Fibroblast of gingiva (primary cell): ENCODE results near the gene ZNF236.
"Not testable (repeated sequence)": the region's sequence is repeated elsewhere in the genome, so short reads cannot be mapped to it uniquely, and the experiment has no call there.

Experiments
- DNase-seq: peaks from one replicate; pipeline ENCODE4 v3.0.0-alpha.2; 2011; ENCODE audit warnings: low read depth

The ZNF236 gene

DNA sequence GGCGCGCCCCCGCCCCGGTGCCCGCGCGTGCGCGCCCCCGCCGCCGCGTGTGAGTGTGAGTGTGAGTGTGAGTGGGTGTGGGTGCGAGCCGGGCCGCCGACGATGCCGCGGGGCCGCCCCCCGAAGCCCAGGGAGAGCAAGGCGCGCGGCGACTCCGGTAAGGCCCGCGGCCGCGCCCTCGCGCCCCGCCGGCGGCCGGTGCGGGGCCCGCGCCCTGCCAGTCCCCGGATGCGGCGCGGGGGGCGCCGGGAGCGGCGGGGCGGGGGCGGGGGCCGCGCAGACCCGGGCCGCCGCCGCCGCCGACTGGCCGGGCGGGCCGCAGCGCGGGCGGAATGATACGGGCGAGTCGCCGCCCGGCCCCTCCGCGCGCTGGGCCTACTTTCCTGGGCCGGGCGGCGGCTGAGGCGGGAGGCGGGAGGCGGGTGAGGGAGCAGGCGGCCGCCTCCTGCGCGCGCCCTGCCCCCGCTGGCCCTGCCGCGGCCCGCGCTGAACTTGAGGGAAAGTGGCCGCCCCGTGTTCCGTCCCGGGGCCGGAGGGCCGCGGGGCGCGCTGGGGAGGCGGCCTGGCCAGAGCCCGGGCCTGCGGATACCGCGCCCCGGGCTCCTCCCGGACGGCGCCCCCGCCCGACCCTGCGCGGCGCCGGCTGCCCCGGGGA is at the start of gene ZNF236:
Gene ZNF236, plus strand, starts transcription at position 52 of the 655 bp plus-strand sequence. Its CDS starts 51 bp downstream, at position 103.
- DNase-seq: peak; percentile 93

DNA sequence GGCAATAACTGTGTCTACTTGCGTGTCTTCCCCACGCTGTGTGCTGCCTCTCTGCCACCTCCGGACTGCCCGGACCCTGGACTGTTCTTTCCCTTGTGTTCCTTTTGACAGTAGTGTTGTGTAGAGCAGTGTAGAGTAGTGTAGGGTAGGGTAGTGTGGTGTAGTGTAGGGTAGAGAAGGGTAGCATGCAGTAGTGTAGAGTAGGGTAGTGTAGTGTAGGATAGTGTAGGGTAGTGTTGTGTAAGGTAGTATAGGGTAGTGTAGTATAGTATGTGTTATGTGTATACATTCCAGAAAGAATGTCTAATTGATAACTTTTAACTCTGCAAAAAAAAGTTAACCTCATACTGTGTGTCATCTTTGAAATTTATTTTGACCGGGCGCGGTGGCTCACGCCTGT is 49.7 kb upstream of the ZNF236 start:
- DNase-seq: no peak

DNA sequence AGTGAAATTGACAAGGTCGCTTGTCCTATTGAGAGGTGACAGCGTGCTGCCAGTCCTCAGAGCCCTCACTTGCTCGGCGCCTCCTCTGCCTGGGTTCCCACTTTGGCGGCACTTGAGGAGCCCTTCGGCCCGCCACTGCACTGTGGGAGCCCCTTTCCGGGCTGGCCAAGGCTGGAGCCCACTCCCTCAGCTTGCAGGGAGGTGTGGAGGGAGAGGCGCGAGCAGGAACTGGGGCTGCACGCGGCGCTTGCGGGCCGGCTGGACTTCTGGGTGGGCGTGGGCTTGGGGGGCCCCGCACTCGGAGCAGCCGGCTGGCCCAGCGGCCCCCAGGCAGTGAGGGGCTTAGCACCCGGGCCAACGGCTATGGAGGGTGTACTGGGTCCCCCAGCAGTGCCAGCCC is 45.3 kb upstream of the ZNF236 start:
- not testable (repeated sequence) for DNase-seq

DNA sequence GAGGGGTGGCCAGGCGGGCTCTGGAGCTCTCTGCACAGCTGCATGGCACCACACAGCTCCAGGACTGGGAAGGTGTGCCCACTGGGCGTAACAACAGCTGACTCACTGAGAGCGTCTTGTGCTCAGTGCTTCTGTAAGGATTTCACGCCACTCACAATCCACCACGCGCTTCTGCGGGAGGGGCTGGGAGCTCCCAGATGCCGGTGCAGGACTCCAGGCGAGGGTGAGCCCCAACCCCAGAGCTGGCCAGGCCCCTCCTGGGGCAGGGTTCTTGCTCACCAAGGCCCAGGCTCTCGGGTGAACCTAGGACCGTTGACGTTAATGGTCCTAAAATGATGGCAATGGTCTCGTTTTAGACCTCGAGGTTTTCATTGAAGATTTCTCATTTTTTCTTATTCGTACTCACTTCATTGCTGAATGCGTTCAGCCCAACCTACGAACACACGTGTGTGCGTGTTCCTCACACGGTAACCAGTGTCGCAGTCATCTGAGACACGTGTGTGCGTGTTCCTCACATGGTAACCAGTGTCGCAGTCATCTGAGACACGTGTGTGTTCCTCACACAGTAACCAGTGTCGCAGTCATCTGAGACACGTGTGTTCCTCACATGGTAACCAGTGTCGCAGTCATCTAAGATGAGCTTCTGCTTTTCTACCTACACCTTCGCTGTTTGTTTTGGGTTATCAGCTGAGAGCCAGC is 38.4 kb upstream of the ZNF236 start:
- no peak for DNase-seq

DNA sequence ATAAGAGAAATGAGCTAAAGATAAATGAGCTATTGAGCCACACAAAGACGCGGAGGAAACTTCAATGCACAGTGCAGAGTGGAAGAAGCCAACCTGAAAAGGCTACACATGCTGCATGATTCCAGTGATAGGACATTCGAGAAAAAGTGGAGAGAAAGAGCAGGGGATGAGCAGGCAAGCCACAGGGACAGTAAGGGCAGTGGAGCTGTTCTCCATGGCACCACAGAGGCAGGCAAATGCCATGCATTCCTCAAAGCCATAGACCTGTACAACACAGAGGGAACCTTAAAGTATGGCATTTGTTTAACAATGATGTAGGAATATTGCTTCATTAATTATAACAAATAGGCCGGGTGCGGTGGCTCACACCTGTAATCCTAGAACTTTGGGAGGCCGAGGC is 36.5 kb upstream of the ZNF236 start:
- DNase-seq: no peak

DNA sequence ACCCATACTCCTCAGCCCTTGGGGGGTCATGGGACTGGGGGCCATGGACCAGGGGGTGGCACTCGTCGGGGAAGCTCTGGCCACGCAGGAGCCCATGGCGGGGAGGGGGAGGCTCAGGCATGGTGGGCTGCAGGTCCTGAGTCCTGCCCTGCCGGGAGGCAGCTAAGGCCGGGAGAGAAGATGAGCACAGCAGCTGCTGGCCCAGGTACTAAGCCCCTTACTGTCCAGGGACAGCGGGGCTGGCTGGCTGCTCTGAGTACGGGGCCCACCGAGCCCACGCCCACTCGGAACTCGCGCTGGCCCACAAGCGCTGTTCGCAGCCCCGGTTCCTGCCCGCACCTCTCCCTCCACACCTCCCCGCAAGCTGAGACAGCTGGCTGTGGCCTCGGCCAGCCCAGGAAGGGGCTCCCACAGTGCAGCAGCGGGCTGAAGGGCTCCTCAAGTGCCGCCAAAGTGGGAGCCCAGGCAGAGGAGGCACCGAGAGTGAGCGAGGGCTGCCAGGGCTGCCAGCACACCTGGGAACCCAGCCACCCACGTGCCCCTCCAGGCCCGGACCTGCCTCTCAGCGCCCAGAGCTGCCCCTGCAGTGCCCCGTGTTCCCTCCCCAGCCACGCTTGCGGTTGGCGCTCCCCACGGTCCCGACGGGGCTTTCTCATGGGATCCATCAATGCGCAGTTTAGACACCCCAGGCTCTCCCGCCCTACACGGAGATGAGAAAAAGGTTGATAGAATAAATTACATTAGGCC is 33.6 kb upstream of the ZNF236 start:
- no peak for DNase-seq

DNA sequence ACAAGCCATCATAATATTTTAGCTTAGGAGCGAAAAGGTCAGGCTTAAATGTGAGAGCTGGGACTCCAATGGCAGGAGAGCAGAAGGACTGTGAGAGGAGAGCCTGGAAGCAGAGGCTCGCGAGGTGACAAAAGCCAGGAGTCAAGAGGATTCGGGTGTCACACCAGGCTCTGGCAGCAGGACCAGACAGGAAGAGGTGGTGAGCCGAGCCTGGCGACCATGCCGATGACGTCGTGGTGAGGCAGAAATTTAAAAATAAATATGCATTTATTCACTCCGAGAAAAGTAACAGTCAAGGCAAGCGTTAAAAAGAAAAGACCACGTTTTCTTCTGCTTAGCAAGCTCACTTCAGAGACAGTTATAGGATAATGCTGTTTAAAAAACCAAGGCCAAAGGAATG is 31.3 kb upstream of the ZNF236 start:
- DNase-seq: no peak

DNA sequence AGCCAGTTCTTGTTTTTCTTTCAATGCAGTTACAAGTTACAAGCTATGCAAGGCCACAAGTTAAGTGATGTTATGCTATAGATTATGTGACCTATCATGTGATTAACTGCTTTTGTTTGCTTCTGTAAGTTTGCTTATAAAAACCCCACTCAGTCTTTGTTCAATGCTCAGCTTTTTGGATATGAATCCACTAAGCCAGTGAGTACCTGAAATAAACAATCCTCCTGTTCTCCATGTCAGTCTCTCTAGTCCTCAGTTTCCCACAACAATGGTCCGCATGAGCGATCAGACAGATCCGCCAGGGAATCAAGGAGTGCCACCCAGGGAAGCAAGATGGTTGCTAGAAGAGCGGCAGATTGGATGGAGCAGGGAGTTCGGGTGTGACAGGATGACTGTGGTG is 30.7 kb upstream of the ZNF236 start:
- DNase-seq: no peak

DNA sequence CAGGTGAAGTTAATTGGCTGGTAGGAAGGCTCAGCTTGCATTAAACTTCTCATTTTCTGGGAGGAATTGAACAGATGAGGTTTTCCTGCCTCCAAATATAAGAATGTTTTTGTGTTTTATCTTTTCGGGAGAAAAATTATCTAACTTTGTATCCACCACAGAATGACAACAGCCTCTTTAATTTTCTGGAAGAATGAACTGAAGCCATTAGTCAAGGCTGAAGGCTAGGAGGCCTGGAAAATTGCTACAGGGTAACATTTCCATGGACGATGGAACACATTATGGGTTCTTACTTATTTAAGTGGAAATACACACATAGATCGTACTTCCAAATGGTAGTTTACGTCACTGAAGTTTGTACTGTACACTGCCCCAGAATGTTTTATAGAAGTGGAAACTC is 28.0 kb upstream of the ZNF236 start:
- no peak for DNase-seq

DNA sequence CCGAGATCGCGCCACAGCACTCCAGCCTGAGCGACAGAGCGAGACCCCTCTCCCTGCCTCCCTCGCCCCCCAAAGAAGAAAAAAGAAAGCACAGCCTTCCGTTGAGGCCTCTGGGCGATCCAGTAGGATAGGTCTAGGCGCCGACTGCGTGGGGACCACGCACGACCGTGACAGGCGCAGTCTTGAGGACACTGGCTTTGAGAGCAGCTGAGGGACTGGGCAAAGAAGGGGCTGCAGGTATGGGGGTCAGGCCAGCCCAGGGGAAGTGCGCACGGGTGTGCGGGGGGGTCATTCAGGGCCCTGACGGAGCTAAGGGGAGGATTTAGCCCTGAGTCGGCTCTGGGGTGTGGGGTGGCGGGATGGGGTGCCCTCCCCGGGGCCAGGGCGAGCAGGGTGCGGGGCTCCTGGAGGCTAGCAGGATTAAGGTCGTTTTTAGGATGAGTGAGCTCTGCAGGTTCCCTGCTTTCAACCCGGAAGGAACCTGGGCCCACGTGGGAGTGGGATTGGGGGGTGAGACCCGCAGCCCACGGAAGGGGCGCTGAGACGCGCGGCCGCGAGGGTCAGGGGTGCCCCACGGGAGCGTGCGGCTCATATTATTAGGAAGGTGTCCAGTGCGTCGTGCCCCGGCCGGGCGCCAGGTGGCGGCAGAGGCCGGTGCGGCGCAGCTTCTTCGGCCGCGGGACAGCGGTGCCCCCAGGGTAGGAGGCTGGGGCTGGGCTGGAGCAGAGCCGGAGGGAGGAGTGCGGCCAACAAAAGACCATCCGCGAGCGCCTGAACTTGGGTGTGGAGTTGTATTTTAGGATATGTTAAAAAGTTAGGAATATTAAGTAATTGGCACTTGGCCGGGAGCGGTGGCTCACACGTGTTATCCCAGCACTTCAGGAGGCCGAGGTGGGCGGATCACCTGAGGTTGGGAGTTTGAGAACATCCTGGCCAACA is 20.5 kb upstream of the ZNF236 start:
- peak; percentile 34 for DNase-seq

DNA sequence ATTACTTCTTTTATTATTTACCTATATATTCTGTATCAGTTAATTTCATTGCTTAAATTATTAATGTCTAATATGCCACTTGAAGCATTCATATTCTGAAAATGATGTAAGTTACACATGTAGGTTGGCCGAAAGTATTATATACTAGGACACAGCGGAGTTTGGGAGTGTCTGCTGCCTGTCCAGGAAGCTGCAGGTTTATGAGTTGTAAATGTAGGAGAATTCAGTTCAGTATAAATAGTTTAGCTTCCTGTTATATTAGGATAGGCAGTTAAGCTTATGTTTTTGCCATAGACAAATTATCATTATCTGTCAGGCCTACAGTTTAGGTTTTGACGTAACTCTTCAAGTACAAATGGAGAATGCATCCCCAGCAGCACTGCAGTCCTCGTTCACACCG is 18.9 kb upstream of the ZNF236 start:
- no peak for DNase-seq

DNA sequence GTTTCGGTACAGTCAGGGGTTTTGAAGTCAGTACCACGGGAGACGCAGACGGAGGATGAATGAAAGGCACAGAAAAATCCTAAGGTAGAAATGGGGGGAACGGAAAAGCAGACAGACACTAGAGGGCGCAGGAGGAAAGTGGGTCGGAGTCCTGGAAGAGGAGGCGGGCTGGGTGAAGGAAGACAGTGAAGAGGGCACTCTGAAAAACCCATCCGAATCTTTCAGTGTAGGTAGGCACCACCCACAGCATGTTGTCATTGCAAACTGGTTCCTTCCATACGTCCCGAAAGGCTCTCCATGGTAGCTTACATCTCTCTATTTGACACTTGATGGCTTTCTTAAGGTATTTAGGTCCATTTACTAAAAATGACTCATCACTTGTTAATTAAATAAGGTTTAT is 18.5 kb upstream of the ZNF236 start:
- peak; percentile 33 for DNase-seq

DNA sequence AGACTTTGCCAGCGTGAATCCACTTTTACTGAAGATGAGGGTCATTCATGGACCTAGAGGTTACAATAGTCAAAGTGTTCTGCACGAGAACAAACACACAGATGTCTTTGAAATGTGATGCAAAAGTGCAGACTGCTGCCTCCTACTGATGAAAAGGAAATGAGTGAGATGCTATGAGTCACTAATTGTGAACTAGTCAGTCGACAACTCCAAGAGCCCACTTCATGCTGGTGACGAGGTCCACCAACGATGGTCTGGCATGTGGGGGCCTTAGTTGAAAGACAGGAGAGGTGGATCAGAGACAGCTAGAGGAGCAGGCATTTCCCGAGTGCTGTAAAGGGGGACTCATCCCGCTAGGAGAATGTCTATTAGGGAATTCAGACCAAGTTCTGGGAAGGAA is 17.1 kb upstream of the ZNF236 start:
- DNase-seq: no peak

DNA sequence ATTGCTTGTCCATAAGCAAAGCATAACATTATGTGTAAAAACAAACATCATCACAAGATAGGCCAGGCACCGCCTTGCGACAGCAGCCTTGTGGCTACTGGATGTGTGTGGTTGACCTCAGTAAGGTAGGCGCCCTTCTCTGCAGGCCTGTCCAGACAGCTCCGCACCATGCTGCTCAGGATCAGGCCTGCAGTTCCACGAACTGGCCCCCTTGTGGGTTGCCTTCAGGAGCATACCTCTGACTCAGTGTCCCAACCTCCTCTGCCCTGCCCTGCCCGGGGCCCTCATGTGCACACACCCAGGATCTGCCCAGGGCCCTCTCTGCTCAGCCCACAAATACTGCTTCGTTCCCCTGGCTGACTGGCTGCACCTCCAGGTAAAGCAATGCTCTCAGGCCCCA is 16.1 kb upstream of the ZNF236 start:
- no peak for DNase-seq

DNA sequence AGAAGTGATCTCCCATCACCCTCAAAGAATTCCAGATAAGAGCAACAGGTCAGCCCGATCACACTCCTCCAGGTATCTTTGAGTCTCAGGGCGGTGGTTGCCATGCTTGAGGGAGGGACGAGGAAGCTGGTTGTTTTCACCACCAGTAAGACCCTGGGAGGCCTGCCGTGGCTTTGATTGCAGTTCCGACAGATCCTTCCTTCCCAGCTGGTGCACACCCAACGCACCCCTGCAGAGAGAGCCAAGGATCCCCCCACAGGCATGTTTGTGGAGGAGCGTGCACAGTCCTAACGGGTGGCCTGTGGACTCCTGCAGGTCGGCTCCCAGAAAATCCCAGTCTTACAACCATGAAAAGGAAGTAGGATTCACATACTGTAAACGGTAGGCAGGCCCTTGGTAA is 13.8 kb upstream of the ZNF236 start:
- DNase-seq: no peak

DNA sequence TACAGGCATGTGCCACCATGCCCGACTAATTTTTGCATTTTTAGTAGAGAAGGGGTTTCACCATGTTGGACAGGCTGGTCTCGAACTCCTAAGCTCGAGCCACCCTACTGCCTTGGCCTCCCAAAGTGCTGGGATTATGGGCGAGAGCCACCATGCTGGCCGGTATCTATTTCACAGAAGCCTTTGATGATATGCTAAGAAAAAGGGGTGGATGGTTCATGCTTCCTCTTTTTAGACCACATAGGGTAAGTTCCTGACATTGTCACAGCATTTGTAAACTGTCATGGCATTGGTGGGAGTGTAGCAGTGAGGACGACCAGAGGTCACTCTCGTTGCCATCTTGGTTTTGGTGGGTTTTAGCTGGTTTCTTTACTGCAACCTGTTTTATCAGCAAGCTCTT is 10.8 kb upstream of the ZNF236 start:
- DNase-seq: not testable (repeated sequence)

DNA sequence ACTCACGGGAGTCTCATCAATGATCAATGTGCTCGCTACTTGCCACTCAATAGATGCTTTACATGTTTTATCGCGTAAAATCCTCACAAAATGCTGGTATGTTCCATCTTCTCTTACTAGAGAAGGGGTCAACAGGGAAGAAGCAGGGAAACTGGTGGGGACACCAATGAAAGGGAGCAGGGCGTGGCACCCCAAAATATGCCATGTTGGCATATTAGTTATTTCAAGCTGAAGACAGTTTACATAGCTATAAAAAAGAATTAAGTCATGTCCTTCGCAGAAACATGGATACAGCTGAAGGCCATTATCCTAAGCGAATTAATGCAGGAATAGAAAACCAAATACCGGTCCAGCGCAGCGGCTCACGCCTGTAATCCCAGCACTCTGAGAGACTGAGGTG is 8.1 kb upstream of the ZNF236 start:
- no peak for DNase-seq

DNA sequence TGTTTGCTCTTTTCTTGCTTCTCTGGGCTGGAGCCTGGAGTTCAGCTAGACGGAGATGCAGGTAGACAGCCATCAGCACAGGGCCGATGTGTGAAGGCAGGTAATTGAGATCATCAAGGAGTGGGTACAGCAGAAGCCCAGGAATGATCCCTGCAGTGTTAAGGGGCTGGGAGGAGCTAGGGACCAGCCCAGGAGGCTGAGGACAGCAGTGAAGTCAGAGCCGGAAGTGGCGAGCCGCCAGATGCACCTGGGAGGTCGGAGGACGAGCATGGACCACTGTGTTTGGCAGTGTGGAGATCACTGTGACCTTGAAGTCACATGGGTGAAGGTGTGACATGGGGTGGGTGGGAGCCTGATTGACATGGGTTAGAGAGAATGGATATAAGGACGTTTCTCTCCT is 6.2 kb upstream of the ZNF236 start:
- DNase-seq: no peak

DNA sequence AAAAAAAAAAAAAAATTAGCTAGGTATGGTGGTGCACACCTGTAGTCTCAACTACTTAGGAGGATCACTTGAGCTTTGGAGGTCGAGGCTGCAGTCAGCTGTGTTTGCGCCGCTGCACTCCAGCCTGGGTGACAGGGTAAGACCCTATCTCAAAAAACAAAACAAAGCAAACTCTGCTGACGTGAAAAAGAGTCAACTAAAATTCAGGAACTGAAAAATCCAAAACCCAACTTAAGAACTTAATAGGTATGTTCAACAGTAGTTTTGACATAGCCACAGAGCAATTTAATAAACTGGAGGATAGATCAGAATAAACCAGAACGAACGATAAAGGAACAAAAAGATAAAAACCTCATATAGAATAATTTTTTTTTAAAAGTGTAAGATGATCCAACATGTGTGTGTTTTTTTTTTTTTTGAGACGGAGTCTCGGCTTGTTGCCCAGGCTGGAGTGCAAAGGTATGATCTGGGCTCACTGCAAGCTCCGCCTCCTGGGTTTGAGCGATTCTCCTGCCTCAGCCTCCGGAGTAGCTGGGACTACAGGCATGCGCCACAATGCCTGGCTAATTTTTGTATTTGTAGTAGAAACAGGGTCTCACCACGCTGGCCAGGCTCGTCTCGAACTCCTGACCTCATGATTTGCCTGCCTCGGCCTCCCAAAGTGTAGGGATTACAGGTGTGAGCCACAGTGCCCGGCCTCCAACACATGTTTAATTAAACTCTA is 4.3 kb upstream of the ZNF236 start:
- no peak for DNase-seq

DNA sequence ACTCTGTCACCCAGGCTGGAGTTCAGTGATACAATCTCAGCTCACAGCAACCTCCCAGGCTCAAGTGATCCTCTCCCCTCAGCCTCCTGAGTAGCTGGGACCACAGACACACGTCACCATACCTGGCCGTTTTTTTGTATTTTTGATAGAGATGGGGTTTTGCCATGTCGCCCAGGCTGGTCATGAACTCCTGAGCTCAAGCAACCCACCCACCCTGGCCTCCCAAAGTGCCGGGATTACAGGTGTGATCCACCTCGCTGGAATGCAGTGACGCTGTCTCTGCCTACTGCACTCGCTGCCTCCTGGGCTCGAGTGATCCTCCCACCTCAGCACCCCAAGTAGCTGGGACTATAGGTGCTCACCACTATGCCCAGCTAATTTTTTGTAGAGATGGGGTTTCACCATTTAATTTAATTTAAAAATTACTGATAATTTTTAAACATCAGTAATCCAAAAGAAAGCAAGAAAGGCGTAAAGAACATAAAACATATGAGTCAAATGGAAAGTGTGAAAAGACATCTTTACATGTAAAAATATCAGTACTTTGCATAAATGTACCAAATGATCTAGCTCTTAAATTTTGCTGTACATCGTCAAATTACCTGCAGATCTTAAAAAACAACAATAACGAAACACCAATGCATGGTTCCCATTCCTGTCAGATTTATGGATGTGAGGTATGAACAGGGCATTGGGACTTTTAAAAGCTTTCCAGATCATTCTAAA is 2.8 kb upstream of the ZNF236 start:
- DNase-seq: no peak

DNA sequence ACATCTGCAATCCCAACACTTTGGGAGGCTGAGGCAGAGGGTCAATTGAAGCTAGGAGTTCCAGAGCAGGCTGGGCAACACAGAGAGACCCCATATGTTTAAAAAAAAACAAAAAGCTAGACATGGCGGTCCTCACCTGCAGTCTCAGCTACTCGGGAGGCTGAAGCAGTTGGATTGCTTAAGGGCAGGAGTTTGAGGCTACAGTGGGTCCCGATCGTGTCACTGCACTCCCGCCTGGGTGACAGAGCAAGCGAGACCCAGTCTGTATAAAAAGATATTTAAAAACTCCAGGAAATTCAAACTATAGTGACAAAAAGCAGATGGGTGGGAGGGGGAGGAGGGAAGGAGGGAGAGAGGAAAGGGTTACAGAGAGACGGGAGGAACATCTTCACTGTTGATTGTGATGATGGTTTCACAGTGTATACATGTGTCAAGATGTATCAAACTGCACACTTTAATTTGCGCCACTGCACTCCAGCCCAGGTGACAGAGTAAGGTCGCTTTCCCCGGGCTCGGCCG is 942 bp upstream of the ZNF236 start:
- no peak for DNase-seq
